Right forelimb (tissue), 1 donor: Measurements from ENCODE around the gene SNORC.

Experiments
- DNase-seq: peaks from one replicate; pipeline ENCODE4 v3.0.0-alpha.2; 2018

Gene SNORC

DNA sequence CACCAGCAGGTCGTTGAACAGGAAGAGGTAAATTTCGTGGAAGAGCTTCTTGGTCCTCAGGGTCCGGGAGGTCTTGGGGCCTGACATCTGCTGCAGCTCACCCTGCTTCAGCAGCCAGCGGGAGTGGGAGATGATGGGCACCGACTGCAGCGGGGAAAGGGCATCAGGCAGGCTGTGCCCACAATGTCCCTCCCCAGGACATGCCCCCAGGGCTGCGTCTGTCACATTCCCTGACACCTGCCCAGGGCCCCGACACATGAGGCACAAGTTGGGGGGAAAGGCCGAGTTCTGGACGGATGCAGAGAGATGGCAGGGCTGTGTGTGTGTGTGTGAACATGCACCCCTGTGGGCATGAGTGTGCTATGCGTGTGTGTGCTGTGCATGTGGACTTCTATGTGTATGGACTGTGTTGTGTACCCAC, 13.9 kb downstream of the SNORC start:
- no peak for DNase-seq

DNA sequence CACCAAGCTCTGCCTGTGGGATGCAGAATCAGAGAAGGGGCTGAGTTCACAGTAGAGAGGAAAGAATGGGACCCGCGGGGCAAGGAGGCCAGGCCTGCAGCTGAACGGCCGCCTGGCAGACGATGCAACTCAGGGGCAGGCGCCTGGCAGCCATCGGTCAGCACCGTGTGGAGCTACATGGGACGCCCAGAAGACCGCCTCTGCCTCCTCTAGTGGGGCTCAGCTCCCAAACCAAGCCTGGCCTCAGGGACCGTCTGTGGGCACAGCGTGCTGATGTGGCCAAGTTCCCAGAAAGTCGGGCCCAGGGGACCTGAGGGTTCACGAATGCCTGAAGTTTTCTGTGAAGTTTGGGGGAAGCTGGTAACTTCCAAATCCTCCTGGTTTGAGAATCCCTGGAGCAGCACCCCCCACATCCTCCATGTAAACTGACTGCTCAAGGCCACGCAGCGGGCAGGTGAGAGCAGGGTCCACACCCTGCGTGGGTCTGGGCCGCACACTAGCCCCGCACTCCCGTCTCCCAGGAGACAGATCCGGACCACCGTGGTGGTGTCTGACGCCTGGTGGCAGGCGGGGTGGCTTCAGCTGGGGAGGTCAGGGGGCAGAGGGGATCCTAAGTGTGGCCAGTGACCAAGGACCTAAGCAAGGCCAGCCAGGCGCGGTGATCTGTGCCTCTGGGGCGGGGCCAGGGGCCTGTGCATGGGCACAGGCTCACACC, 14.6 kb downstream of the SNORC start:
- DNase-seq = no peak

DNA sequence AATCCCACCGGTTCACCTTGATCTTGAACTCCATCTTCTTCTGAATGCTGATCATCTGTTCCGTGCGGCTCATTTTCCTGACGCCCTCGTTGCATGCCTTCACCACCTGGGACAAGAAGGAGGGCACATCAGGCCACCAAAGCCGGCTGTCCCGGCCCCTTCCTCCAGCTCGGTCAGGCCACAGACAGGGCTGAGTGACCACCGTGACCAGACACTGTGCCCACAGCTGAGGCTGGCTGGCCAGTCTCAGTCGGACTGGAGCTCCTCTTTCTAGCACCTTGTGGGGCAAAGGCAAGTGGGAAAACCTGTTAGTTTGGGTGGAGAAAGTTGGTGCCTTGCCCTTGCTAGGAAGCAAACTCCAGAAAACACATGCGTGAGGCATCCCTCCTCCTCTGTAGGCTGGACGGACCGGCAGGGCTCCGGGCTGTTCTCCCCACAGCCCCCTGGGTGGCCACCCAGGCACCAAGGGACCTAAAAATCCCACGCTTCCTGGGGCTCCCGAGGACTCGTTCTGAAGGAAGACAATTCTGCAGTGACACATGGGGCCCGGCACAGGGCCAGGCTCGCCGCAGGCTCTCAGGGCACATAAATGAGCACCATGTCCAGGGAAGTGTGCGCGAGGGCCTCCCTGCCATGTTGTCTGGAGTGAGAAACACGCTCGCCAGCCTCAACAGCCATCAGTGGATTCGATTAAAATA, 15.3 kb downstream of the SNORC start:
- no peak for DNase-seq

DNA sequence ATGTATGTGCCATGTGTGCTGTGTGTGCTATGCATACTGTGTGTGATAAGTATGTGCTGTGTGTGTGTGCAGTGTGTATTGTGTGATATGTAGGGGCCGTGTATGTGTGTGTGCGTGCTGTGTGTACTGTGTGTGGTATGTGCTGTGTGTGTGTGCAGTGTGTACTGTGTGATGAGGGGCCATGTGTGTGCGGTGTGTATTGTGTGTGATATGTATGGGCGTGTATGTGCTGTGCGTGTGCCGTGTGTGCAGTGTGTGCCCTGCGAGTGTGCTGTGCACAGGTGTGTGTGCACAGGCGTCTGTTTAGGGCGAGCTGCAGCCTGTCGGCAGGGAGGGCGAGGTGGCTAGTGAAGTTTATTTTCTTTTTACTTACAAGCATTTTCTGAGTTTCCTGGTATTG, 16.1 kb downstream of the SNORC start:
- DNase-seq = no peak

DNA sequence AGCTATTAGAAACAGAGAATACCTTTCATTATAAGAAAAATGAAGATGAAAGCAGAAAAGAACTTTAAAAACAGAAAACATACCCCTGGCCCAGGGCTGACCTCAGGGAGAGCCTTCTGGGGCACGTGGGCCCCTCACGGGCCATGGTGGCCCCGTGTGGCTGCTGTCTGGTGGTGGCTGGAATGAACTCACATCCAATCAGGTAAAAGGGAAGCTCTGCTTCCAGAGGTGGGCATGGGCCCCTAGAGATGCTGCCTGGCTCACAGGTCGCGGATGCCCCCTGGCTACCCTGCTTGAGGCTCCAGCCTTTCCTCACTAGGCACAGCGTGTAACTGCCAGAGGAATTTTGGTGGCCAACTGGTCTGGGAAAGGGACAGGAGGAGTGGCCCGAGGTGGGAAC, 16.6 kb downstream of the SNORC start:
- DNase-seq = no peak

DNA sequence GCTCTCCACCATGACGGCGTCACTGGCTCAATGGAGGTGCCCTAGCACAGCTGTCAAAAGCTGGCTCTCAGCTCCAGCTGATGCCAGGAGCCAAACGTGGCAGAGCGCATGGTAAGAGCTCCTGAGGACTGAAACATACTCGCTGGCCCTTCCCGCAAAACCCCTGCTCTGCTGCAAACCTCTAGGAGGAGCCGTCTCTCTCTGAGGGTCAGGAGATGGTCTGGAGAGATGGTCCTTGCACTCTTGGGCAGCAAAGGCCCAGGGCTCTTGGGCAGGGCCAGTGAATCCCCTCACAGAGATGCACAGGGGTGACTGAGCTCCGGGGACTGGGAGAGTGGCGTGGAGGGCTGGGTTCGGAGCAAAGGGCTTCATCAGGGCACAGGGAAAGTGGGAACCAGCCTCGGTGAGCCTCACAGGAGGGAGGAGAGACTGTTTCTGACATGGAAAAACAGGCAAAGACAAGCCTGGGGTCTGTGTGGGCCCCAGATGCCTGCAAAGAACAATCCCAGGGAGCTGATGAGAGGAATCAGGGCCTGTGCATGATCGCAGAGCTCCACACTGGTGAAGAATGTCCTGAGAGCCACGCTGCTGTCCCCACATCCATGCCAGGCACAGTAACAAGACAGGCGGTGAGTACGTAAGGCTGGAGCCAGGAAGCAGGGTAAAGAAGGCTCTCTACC, 17.2 kb downstream of the SNORC start:
- no peak for DNase-seq

DNA sequence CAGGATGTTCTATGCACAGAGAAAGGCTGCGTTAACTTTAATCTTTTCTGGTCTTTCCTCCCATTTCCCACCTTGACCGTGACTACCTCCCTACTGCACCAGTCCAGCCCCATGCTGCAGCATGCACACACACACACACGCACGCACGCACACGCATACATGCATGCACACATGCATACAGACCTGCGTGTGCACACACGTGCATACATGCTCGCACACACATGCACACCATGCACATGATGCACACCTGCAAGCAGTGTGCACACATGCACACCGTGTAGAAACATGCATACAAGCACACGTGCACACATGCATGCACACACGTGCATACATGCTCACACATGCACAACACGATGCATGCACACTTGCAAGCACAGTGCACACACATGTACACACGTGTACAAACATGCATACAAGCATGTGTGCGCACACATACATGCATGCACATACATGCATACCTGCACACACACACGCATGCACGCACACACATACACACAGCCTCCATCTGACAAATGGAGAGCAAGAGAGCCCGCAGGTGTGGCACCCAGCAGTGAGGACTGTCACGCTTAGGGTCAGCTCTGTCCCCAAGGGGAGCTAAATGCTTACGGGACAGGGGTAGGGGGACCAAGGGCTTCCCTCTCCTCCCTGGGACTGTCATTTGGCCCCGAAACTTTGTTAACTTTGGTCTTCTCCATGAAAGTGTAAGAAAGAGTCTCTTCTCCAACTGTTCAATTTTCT, 18.2 kb downstream of the SNORC start:
- DNase-seq = no peak

DNA sequence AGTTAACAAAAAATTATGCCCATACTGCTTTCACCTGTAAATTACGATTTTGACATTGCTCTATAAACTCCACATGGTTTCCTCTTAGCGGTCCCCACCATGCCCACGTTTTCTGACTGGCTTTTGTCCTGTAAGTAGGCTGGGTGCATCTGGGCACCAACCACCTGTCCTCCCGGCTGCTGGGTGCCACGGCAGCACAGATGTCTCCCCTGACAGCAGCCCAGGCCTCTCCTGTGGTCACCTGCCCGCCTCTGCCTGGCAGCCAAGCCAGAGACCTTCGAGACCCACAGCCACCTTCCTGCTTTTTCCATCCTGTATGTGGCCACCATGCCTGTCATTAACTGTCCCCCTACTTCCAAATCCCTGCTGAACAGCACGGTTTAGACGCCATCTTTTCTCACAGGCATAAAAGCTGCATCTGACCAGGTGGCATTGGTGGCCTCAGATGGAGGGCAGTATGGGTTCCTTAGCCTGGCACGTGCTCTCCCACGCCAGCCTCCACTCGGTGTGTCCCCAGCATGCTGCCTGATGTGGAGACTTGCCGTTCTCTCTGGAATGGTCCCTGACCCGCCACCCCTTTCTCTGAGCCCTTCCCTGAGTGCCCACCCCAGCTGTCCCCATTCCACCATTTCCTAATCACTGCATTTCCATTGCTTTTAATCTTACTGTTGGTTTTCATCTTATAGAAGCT, 18.9 kb downstream of the SNORC start:
- no peak for DNase-seq

DNA sequence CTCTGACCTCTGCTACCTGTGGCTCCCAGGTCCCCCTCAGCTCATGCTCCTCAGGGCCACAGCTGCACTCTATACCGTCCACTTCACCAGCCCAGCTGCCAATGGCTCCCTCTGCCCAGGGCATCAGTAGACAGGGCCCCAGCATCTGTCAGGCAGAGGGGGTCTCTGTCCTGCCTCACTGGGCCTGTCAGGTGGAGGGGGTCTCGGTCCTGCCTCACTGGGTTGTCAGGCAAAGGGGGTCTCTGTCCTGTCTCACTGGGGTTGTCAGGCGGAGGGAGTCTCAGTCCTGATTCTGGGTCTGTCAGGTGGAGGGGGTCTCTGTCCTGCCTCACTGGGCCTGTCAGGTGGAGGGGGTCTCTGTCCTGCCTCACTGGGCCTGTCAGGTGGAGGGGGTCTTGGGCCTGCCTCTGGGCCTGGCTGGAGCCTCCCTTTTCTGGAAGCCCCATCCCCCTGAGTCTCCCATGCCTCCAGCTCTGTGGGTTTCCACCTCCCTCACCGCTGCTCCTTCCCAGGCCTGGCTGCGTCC, 19.9 kb downstream of the SNORC start:
- DNase-seq = no peak

DNA sequence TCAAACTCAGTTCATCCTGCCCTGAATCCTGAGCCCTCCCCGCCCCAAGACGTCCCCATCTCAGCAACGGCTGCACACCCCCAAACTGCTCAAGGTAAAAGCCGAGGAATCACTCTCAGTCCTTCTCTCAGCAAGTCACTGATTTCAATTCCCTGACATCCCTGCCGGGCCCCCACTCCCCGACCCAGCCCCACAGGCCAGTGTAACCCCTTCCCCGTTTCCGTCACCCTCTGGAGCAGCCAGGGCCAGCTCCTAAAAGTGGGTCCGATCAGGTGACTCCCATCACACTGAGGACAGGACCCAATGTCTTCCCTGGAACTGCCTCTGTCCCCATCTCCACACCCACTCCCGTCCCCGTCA, 20.5 kb downstream of the SNORC start:
- no peak for DNase-seq

DNA sequence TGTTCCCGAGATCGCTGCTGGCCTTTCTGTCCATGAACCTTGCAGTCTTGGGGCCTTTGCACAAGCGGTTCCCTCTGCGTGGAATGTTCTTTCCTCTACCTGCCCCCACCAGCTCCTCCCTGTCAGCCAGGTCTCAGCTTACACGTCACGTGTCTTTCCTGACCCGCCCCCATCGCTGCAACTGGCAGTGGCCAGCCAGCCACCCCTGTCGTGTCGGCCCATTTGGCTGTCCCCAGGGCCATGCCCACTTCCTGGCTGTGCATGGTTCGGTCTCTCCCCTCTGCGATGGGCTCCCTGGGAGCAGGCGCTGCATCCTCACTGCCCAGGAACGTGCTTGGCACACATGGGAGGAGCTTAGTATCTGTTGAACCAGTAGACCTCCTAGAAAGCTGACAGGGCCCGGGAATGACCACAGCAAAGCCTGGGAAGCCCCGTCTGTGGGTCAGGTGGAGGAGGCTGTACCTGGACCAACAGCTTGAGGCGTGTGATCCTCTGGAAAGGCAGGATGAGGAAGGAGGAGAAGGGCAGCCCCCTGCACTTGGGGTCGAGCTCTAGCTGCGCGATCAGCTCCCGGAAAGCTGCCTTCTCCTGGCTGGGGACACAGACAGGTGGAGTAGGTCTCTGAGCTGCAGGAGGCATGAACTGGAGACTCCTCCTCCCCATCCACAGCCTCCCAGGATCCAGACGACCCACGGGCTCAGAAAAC, 21.0 kb downstream of the SNORC start:
- DNase-seq = no peak

DNA sequence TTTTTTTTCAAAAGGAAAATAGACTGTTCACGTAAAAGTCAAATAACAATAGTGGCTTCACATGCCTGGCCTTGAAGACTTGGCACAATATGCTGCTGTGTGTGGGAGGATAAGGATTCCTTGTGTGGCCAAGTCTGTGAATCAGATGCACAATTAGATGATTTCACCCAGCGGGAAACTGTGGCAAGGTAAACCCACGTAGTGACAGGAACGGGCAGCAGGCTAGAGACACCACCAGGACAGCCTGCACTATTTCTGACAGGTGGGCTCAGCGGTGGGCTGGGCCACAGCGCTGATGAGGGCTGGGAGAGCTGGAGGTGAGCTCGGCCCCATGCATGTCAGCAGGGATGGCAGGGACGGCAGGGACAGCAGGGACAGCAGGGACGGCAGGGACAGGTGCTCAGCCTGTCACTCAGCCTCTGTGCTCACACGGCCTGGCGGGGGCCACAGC, 21.6 kb downstream of the SNORC start:
- no peak for DNase-seq

DNA sequence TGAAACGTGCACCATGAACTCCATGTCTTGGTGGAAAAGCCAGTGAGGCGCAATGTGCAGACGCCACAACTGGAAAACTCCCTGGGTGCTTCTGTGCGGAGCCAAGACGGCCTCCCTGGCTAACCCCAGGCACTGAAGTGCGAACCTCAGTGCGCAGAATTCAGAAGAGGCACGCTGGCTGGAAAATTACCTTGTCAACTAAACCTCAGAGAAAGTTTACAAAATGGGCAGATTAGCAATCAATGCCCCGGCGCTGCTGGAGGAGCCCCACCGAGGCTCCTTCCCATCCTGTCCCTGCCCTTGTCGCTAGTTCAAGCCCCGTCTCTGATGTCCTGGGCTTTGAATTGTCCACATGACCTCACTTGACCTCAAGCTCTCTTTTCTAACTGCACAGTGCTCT, 22.2 kb downstream of the SNORC start:
- DNase-seq = no peak

DNA sequence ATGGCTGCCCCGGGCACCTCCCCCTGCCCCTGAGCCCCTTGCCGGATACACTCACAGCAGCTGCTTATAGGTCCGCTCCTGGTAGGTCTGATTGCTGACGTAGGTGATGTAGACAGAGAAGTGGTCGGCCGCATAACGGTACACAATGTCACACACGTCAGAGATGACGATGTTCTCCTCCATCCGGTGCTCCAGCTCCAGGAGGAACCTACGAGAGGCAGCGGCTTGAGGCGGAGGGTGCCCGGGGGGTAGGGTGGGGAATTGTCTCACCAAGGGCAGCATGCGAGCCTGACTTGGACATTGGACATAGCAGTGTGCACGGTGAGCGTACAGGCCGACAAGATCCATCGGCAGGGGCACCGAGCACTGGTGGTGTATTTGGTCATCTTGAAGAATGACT, 22.8 kb downstream of the SNORC start:
- DNase-seq = no peak

DNA sequence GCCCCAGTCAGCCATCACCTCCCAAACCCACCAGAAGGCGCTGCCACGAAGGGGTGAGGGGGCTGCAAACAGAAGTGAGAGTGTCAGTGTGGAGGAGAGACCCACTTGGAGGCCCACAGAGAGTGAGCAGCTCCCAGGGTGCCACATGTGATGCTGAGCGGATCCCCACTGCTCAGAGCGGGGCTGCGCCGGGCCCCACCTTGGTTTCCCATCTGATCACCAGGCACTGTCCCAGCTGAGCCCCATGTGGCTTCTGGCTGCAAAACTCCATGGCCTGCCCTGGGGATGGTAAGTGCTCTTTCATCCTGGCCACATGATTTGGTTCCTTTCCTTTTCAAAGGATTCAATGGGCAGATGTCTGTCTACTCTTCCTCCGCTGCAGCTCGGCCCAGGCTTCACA, 23.8 kb downstream of the SNORC start:
- no peak for DNase-seq

DNA sequence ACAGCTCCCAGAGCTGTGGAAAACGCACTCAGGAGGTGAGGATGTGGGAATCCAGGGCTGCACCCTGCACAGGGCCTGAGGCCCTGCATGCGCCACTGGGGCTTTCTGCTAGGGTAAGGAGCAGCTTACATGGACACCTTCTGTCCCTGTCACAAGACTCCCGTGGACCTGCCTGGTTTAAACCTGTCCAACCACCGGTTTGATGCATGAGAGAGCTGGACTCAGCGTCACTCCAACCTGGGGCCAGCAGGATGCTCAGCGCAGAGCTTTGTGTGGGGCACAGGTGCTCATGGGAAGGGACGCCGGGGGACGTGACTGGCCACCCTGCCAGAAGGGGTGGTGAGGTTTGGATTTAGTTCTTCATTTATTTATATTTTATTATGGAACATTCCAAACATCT, 24.2 kb downstream of the SNORC start:
- DNase-seq = no peak

DNA sequence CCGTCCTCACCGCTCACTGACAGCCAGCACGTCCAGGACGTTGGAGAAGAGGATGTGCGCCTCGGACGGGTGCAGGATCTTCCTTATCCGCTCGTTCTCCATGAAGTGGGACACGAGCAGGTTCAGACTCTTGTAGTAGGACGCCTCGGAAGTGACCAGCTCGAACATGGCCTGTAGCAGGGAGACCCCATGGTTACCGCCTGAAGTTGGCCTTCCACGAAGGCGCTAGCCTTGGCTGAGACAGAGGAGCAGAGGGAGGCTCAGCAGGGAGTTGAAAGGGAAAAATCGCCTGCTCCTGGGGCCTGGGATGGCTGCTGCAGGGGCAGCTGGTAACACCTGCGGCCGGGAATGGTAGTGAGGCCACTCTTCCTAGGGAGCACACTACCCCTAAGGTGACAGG, 24.7 kb downstream of the SNORC start:
- DNase-seq = no peak

DNA sequence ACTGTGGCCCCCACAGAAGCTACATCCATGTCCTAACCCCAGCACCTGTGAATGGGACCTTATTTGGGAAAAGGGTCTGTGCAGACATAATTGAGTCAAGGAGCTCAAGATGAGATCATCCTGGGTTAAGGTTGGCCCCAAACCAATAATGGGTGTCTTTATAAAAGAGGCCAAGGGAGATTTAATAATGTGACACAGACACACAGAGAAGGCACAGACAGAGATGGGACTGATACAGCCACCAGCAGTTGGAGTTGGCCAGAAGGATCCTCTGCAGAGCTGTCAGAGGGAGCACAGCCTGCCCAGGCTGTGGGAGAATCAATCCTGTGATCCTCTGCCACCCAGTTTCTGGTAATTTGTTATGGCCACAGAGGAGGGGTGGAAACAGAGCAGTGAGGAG, 26.0 kb downstream of the SNORC start:
- DNase-seq = no peak

DNA sequence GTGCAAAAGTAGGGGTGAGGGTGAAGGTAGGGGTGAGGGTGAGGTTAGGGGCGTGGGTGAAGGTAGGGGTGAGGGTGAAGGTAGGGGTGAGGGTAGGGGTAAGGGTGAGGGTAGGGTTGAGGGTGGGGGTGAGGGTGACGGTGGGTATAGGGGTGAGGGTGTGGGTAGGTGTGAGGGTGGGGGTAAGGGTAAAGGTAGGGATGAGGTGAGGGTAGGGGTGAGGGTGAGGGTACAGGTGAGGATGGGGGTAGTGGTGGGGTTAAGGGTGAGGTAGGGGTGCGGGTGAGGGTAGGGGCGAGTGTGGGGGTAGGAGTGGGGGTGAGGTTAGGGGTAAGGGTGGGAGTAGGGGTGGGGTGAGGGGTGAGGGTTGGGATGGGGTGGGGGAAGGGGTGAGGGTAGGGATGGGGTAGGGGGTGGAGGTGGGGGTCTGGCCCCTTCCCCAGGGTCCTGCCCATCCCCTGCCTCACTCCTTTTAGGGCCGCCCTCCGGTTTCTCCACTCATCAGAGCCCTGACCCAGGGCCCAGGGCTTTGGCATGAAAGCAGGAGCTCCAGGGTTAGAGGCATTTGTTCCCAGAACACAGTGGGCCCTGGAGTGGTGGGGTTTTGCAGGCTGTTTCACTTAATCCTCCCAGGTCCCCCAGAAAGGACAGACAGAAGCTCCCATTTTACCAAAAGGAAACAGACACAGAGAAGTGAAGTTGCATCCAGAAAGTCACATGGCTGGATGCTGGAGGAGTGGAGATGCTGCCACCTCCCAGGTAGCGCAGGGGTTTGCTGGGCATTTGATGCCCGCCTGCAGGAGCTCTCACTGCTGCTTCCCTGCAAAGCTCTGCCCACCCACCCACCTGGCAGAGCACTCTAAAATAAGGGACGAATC, 26.9 kb downstream of the SNORC start:
- no peak for DNase-seq

DNA sequence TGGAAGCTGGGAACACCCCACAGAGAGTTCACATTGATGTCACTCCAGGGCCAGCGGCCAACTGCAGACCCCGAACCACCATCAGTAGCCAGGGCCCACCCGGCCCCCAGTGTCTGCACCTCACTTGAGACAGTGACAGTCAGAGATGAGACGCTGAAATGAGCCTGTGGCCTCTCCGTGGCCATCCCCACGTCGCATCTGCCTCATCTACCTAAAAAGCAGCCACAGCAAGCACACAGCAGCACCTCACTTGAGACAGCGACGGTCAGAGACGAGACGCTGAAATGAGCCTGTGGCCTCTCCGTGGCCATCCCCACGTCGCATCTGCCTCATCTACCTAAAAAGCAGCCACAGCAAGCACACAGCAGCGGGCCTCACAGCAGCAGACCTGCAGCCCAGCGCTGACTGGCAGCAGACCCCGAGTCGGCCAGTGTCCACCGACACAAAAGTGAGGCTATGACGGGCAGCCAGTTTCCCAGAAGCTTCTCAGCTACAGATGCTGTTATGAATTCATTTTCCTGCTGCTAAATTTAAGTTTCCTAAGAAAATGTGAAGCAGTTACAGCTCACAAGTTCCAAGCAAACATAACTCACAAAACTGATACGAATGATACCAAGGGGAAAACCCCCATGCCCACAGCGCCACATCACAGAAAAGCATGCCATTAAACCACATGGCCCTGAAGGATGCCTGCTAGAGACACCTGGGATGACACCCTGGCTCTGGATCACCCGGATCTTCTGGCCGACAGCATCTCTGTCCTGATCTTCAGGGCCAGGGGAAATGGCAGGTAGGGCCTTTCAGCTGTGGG, 27.7 kb downstream of the SNORC start:
- DNase-seq = no peak
